Astrocyte of the cerebellum (primary cell): Measurements from ENCODE around the gene COL4A2.
"Not testable (repeated sequence)": the region's sequence is repeated elsewhere in the genome, so short reads cannot be mapped to it uniquely, and the experiment has no call there.

Experiments
- DNase-seq: peaks from one replicate; pipeline ENCODE4 v3.0.0-alpha.2; 2011; ENCODE audit warnings: low read depth
- H3K4me3 ChIP-seq: 2 replicates; pipeline ENCODE4 v1.5.1; 2011; ENCODE audit warnings: mild to moderate bottlenecking, low read depth, low read length, moderate library complexity
- CTCF ChIP-seq: IDR thresholded peaks from 2 replicates; pipeline ENCODE4 v1.5.1; 2012; ENCODE audit warnings: low read length, low read depth, moderate library complexity, mild to moderate bottlenecking; ENCODE audit errors: missing control alignments
- in situ Hi-C: cut with HindIII; loops from 2 replicates; pipeline ENCODE4 v1.10.0; 2017; ENCODE audit warnings: low sequenced_read_pairs

The COL4A2 gene

DNA sequence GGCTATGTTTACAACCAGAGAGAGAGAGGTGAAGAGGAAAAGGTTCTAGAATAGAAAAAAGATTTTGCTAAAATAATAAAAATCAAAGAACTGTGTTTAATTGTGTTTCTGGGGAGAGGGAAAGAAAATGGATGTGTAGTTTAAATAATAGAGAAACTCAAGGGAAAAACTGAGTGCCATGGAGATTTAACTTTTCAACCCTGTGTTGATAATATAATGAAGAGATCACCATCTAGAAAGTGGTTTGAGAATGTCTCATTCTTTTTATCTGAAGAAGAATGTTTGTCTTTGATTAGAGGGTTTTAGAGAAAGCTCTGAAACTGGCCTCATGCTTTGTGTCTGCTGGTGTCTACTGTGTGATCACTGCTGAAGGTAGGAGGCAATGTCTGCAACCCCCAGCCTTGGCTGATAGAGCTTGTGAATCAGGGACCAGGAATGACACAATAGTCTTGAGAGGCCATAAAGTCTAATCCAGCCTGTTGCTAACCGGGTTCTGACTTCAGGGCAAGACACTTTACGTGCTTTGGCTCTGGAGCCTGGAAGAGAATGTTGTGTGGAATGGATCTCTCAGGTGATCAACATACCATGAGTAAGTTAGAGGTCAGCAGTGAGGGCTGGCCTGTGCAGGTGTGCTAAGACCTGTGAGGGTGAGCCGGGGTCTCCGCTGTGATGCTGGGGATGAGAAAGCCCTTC, 5.4 kb downstream of the COL4A2 start:
- no peak overlapping the region for H3K4me3 ChIP-seq
- TF ChIP-seq CTCF: no peak
- no peak for DNase-seq
- in situ Hi-C loops: no loop called here

- in situ Hi-C loops, DNase-seq, H3K4me3 ChIP-seq: not testable (repeated sequence)
These were observed 6.2 kb downstream of the COL4A2 start for GRCh38 chr13:110313261-110313660.

GRCh38 chr13:110313733-110314132, 6.6 kb downstream of the COL4A2 start:
- H3K4me3 ChIP-seq, in situ Hi-C loops, DNase-seq: not testable (repeated sequence)

- DNase-seq: no peak
- TF ChIP-seq CTCF: no peak
- H3K4me3 ChIP-seq: no peak overlapping the region
- in situ Hi-C loops: no loop called here
These were observed 7.6 kb downstream of the COL4A2 start for GRCh38 chr13:110314516-110315245.

DNA sequence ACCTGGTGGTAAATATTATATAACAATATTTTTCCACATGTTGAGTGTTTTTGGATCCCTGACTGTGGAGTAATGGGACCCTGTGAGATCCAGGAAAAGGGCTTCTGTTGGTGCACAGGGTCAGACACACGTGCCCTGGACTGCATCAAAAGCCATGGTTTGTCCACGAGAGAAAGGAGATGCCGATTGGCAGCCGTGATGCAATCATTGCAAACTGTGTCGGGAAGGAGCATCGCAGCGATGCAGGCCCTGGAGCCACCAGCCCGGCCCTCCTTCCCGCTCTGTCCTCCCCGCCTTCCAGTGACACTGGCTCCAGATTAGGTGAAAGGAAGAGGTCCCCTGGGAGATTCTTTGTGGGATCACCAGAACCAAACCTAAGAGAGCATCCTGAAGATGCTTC, 9.1 kb downstream of the COL4A2 start:
- H3K4me3 ChIP-seq: no peak overlapping the region
- TF ChIP-seq CTCF: no peak
- DNase-seq: no peak
- in situ Hi-C loops: no loop called here

DNA sequence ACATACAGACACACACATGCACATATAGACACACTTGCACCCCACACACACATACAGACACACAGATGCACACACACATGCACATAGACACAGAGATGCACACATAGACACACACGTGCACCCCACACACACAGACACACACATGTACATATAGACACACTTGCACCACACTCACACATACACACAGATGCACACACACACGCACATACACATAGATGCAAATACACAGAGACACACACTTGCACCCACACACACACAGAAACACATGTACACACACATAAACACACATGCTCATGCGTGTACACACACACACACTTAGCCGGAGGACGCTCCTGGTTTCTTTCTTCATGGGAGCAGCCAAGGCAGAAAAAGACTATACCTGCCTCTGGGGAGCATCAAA, 10.0 kb downstream of the COL4A2 start:
- in situ Hi-C loops: no loop called here
- DNase-seq: no peak
- H3K4me3 ChIP-seq: no peak overlapping the region
- TF ChIP-seq CTCF: no peak

GRCh38 chr13:110317496-110318195, 10.6 kb downstream of the COL4A2 start:
- no peak for DNase-seq
- no peak overlapping the region for H3K4me3 ChIP-seq
- in situ Hi-C loops: no loop called here
- TF ChIP-seq CTCF: no peak
